SK-N-SH treated with all-trans-retinoic acid at 6 μM for 48 hours (cell line): ENCODE results near the gene F2RL2.

Source experiments
- ARNTL ChIP-seq: fragments of 450-650 bp; formaldehyde crosslinking; IDR thresholded peaks from 2 replicates; pipeline ENCODE4 v1.5.0; 2020; ENCODE audit warnings: low read depth, mild to moderate bottlenecking, moderate library complexity, borderline replicate concordance
- BACH2 ChIP-seq: fragments of 250-450 bp; sonication (Bioruptor Pico); IDR thresholded peaks from 2 replicates; pipeline ENCODE4 v1.9.0; 2021; ENCODE audit warnings: mild to moderate bottlenecking, borderline replicate concordance
- CSDC2 ChIP-seq: fragments of 250-450 bp; sonication (Bioruptor Pico); IDR thresholded peaks from 2 replicates; pipeline ENCODE4 v1.5.0; 2020; ENCODE audit warnings: mild to moderate bottlenecking, moderate library complexity
- ZFP3 ChIP-seq: fragments of 250-450 bp; sonication (Bioruptor Pico); IDR thresholded peaks from 2 replicates; pipeline ENCODE4 v1.5.0; 2020; ENCODE audit warnings: mild to moderate bottlenecking, moderate library complexity

DNA sequence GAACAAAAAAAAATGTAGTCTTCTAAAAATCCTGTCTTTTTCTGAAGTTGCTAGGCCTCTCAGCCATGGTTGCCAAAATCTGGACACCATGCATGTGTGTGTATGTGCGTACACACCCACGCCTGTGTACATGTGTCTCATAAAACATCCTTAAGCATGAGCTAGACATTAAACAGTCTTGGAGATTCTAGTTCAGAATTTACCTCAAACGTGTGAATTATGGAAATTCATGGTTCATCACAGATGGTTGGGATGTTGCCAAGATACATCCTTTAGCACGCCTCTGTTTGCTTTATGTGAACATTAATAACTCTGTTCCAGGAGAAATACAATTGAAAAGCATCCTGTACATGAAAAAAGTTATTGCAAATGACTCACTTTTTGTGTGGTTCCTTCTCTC is 53.0 kb downstream of the F2RL2 start:
- TF ChIP-seq BACH2 (CRISPR knock-in tag) (no peak), ZFP3 (CRISPR knock-in tag) (no peak), CSDC2 (CRISPR knock-in tag) (no peak), ARNTL (CRISPR knock-in tag) (no peak)
